OCI-LY3 (cell line): ENCODE data around the gene COL4A4.

ENCODE experiments used
- H2AFZ ChIP-seq: fragments of 200-600, 300-600 bp; shearing (Covaris generic); 2 replicates; pipeline ENCODE4 v1.6.0; 2014; ENCODE audit warnings: antibody characterized with exemption, low read depth, low read length
- H3K27ac ChIP-seq: fragments of 200-600, 300-600 bp; sonication (generic); 2 replicates; pipeline ENCODE4 v1.5.1; 2014; ENCODE audit warnings: mild to moderate bottlenecking, low read length, moderate library complexity, mixed read lengths
- H3K27me3 ChIP-seq: fragments of 200-600, 300-600 bp; sonication (generic); 2 replicates; pipeline ENCODE4 v1.6.1; 2014; ENCODE audit warnings: low read depth, low read length, mixed read lengths
- H3K36me3 ChIP-seq: fragments of 200-600, 300-600 bp; sonication (generic); replicated peaks from 2 replicates; pipeline ENCODE3; 2014; ENCODE audit warnings: low read depth, low read length, mixed read lengths
- H3K4me1 ChIP-seq: fragments of 300-600, 200-600 bp; sonication (generic); 2 replicates; pipeline ENCODE4 v1.6.1; 2014; ENCODE audit warnings: low read length, mixed read lengths
- H3K4me2 ChIP-seq: fragments of 200-600, 300-600 bp; sonication (generic); 2 replicates; pipeline ENCODE4 v1.6.1; 2014; ENCODE audit warnings: low read length, mixed read lengths
- H3K4me3 ChIP-seq: fragments of 300-600, 200-600 bp; sonication (generic); 2 replicates; pipeline ENCODE4 v1.5.1; 2014; ENCODE audit warnings: antibody characterized with exemption, mild to moderate bottlenecking, low read length, moderate library complexity
- H3K79me2 ChIP-seq: fragments of 300-600, 200-600 bp; shearing (Covaris generic); 2 replicates; pipeline ENCODE4 v1.6.1; 2014; ENCODE audit warnings: mild to moderate bottlenecking, low read length, mixed read lengths
- H3K9ac ChIP-seq: fragments of 300-600, 200-600 bp; shearing (Covaris generic); 2 replicates; pipeline ENCODE4 v1.6.0; 2014; ENCODE audit warnings: mild to moderate bottlenecking, low read length, moderate library complexity
- H3K9me3 ChIP-seq: fragments of 200-600, 300-600 bp; shearing (Covaris generic); 2 replicates; pipeline ENCODE4 v1.6.1; 2014; ENCODE audit warnings: low read length, mixed read lengths; ENCODE audit not compliant: insufficient read depth
- H4K20me1 ChIP-seq: fragments of 200-600, 300-600 bp; sonication (generic); 2 replicates; pipeline ENCODE4 v1.6.1; 2016; ENCODE audit warnings: low read length, mixed read lengths; ENCODE audit not compliant: insufficient read depth
- CTCF ChIP-seq: fragments of 200-600, 300-600 bp; sonication (generic); IDR thresholded peaks from 2 replicates; pipeline ENCODE4 v1.5.1; 2014; ENCODE audit warnings: antibody characterized with exemption, low read length, low read depth
- EZH2phosphoT487 ChIP-seq: fragments of 200-600 bp; shearing (Covaris generic); IDR thresholded peaks from 2 replicates; pipeline ENCODE4 v1.6.1; 2018; ENCODE audit warnings: antibody characterized with exemption, mixed run types, low read depth

The COL4A4 gene

GRCh38 chr2:227148106-227148505 is 15.9 kb downstream of the COL4A4 start:
- no peak overlapping the region for H3K4me3 ChIP-seq
- no peak overlapping the region for H3K4me2 ChIP-seq
- H4K20me1 ChIP-seq, result no peaks in the 10 kb centered on the region
- H3K27me3 ChIP-seq, result no peaks in the 10 kb centered on the region
- no peak for TF ChIP-seq EZH2phosphoT487
- TF ChIP-seq CTCF, result no peak
- no peaks in the 10 kb centered on the region for H3K4me1 ChIP-seq
- H3K9me3 ChIP-seq, result no peaks in the 10 kb centered on the region
- no peak overlapping the region for H3K9ac ChIP-seq
- H3K36me3 ChIP-seq, result no peaks in the 10 kb centered on the region
- no peak overlapping the region for H2AFZ ChIP-seq
- no peaks in the 10 kb centered on the region for H3K79me2 ChIP-seq
- H3K27ac ChIP-seq, result no peak overlapping the region

- H2AFZ ChIP-seq, result no peak overlapping the region
Measured at GRCh38 chr2:227147023-227147422, 17.0 kb downstream of the COL4A4 start.

DNA sequence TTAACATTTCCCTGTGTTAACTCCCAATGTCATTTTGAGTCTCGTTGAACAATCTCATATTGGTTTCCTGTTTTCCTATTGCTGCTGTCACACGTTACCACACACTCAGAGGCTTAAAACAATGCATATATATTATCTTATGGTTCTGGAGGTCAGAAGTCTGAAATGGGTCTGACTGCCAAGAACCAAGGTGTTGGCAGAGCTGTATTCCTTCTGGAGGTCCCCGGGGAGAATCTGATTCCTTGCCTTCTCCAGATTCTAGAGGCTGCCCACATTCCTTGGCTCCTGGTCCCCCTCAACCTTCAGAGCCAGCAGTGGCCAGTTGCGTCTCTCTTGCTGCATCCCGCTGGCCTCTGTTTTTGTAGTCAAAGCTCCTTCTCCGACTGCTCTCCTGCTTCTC is 17.5 kb downstream of the COL4A4 start:
- H3K27ac ChIP-seq, result no peak overlapping the region
- H4K20me1 ChIP-seq, result no peaks in the 10 kb centered on the region
- no peak overlapping the region for H3K9ac ChIP-seq
- H3K27me3 ChIP-seq, result no peaks in the 10 kb centered on the region
- H3K9me3 ChIP-seq, result no peaks in the 10 kb centered on the region
- TF ChIP-seq CTCF (no peak), EZH2phosphoT487 (no peak)
- H3K4me2 ChIP-seq, result no peak overlapping the region
- H3K4me3 ChIP-seq, result no peak overlapping the region
- no peaks in the 10 kb centered on the region for H3K36me3 ChIP-seq
- H2AFZ ChIP-seq, result no peak overlapping the region
- no peaks in the 10 kb centered on the region for H3K4me1 ChIP-seq
- H3K79me2 ChIP-seq, result no peaks in the 10 kb centered on the region

More at GRCh38 chr2:227147023-227147422, 17.0 kb downstream of the COL4A4 start:
- H3K27ac ChIP-seq, result no peak overlapping the region
- H3K9me3 ChIP-seq, result no peaks in the 10 kb centered on the region
- H3K4me3 ChIP-seq, result no peak overlapping the region
- H4K20me1 ChIP-seq, result no peaks in the 10 kb centered on the region
- no peaks in the 10 kb centered on the region for H3K79me2 ChIP-seq
- H3K4me2 ChIP-seq, result no peak overlapping the region
- no peak for TF ChIP-seq CTCF
- no peak for TF ChIP-seq EZH2phosphoT487
- no peak overlapping the region for H3K9ac ChIP-seq
- H3K27me3 ChIP-seq, result no peaks in the 10 kb centered on the region
- H3K36me3 ChIP-seq, result no peaks in the 10 kb centered on the region
- H3K4me1 ChIP-seq, result no peaks in the 10 kb centered on the region

- Histone ChIP-seq H3K79me2 (no peaks in the 10 kb centered on the region), H3K4me1 (no peaks in the 10 kb centered on the region)
- TF ChIP-seq CTCF (no peak), EZH2phosphoT487 (no peak)
Measured at GRCh38 chr2:227143895-227144294, 20.1 kb downstream of the COL4A4 start.

More at GRCh38 chr2:227143895-227144294, 20.1 kb downstream of the COL4A4 start:
- no peaks in the 10 kb centered on the region for H3K36me3 ChIP-seq
- H3K4me3 ChIP-seq, result no peak overlapping the region
- no peak overlapping the region for H2AFZ ChIP-seq
- no peak overlapping the region for H3K4me2 ChIP-seq
- H3K9ac ChIP-seq, result no peak overlapping the region
- H3K9me3 ChIP-seq, result no peaks in the 10 kb centered on the region
- H4K20me1 ChIP-seq, result no peaks in the 10 kb centered on the region
- H3K27ac ChIP-seq, result no peak overlapping the region
- no peaks in the 10 kb centered on the region for H3K27me3 ChIP-seq
